Activated gamma-delta T cell (primary cell): ENCODE data around the gene TFB1M.
"Not testable (repeated sequence)": the region's sequence is repeated elsewhere in the genome, so short reads cannot be mapped to it uniquely, and the experiment has no call there.

ENCODE experiments used
- DNase-seq: peaks from one replicate; lab custom pipeline; 2025; lab: John Stamatoyannopoulos, UW

TFB1M gene

DNA sequence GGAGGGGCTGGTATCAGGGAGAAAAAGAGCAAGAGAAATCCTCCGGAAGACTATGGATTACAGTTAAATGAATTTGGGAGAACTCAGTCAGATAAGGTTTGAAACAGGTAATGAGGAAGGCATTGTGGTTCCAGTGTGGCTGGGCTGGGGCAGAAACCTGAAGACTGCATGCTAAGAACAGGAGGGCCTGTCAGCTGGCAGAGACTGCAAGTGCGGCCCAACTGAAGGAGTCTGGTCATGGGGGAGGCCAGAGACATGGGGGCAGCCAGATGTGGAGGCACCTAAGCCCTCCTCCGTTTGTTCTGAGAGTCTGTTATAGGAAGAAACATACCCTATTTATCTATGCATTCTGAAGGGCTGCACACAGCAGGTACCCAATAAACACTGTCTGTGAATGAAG lies 16.6 kb downstream of the TFB1M start:
- no peak for DNase-seq

DNA sequence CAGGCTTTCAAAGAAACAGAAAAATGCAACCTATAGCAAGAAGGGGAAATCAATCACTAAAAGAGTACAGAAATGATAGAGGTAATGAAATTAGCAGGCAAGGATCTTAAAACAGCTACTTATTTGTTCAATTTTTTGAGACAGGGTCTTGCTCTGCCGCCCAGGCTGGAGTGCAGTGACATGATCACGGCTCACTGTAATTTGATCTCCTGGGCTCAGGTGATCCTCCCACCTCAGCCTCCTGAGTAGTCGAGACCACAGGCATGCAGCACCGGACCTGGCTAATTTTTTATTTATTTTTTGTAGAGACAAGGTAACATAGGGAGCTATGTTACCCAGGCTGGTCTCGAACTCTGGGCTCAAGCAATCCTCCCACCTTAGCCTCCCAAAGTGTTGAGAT lies 21.6 kb downstream of the TFB1M start:
- no peak for DNase-seq

DNA sequence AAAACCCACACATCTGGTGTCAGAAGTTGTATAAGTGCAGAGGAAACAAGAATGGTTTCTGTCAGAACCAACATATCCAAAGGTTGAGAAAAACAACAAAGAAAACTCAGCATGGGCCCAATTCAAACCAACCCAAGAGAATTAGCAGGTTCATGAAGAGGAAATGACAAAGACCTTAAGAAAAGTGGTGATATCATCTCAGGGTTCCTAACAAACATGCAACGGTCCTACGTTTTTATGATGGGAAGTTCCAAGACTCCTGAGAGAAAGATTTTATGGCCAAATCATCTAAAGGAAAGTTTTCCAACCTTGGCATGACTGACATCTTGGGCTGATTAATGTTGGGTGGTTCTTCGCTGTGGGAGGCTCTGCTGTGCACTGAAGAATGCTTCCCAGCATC lies 23.0 kb downstream of the TFB1M start:
- DNase-seq = no peak

DNA sequence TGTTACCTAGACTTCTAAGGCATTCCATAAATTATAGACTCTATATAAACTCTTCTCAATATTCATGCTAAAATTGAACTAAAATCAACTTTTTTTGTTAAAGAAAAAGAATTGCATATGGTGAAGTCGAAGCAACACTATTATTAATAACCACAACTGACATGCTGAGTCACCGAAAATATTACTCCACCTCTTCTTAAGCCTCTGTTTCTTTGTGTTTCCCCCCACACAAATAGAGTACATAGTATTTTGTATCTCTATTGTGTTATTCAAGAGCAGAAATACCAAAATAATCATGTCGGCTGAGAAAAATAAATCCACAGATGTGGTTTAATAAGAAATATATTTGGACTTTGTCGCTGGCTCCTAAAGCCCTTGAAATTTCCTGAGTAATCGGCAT lies 23.8 kb downstream of the TFB1M start:
- no peak for DNase-seq

- DNase-seq = no peak
Observed at GRCh38 chr6:155287762-155288161, 26.5 kb downstream of the TFB1M start.

DNA sequence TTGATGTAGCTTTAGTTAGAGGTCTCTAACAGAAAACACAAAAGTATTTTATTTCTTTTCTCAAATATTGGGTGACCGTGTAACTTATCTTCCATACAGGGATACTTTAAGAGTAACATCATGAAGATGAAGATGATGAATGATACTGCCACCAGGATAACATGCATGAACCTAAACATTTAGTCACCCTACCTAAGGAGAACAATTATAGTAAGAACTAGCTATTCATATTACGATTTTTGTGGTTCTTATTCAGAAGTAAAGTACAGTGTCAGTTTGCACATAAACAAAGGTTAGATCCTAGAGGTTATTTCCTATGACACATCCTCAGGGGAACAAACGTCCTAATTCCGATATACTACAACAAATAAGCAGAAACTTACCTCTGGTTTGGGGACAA lies 29.5 kb downstream of the TFB1M start:
- no peak for DNase-seq

DNA sequence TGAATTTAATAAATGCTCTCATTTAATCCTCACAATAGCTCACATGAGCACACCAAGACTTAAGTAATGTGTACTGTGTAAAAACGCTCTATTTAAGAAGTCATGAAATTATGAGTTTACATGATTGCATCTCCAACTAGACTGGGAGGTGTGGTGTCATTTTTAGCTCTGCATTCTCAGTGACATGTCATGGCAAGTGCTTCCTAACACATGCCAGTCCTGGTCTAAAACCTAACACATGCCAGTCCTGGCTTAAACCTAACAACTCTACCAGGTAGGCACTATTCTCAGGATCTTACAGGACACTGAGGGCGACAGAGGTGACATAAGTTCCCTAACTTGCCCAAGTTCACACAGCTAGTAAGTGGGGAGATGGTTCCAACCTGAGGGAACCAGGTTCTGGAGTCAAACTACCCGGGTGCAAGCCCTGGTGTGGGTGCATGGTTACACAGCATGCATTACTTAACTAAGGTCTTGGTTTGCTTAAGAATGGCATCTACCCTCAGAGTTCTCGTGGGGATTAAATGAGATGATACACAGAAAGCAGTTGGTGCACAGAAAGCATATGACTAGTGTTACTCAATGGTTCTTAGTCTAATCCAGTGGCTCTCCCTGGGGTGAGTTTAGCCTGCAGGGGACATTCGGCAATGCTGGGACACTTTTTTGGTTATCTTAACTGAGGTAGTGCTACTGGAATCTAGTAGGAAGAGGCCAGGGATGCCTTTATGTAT lies 35.8 kb downstream of the TFB1M start:
- DNase-seq = no peak

GRCh38 chr6:155276638-155277037 lies 37.6 kb downstream of the TFB1M start:
- DNase-seq = no peak

DNA sequence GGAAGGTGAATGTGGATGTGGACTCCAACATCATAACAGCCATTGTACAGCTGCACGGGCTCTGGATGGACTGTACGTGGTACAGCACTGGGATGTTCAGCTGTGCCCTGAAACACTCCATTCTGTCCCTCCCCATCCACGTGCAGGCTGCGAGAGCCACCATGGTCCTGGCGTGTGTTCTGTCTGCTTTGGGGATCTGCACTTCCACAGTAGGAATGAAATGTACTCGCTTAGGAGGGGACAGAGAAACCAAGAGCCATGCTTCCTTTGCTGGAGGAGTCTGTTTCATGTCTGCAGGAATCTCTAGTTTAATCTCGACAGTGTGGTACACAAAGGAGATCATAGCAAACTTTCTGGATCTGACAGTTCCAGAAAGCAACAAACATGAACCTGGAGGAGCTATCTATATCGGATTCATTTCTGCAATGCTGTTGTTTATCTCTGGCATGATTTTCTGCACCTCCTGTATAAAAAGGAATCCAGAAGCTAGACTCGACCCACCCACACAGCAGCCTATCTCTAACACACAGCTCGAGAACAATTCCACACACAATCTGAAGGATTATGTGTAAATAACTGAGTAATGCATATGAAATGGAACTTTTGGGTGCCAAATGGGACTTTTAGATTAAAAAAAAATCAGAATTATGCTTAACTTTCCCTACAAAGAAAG lies 38.3 kb downstream of the TFB1M start:
- DNase-seq = no peak

GRCh38 chr6:155274533-155274932 lies 39.8 kb downstream of the TFB1M start:
- DNase-seq = no peak

GRCh38 chr6:155274106-155274505 lies 40.2 kb downstream of the TFB1M start:
- DNase-seq = no peak

- DNase-seq = no peak
Observed at GRCh38 chr6:155273431-155273830, 40.9 kb downstream of the TFB1M start.

GRCh38 chr6:155272353-155273232 lies 41.7 kb downstream of the TFB1M start:
- no peak for DNase-seq

GRCh38 chr6:155271145-155271544 lies 43.1 kb downstream of the TFB1M start:
- no peak for DNase-seq

DNA sequence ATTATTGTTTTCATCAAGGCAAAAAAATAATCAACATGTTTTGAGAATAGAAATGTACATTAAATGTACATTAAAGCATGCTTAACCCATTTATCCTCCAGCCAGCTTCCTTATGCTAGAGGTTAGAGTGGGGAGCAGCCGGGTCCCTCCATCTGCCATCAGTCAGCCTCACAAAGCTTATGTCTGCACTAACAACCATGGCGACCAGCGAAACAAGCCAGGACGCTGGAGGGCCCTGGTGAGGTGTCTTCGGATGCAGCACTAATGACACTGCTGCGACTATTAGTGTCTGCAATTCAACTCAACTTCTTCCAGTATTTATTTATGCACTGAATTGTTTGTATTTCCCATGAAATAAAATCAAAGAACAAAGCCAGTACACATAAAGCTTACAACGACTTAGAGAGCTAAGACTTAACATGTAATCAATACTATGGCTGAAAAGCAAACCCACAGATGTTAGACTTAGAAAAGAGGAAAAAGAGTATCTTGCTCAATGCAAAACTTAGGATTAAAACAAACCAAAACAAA lies 43.7 kb downstream of the TFB1M start:
- no peak for DNase-seq

- no peak for DNase-seq
Observed at GRCh38 chr6:155269765-155270164, 44.5 kb downstream of the TFB1M start.

- not testable (repeated sequence) for DNase-seq
Observed at GRCh38 chr6:155268088-155268867, 46.0 kb downstream of the TFB1M start.

- no peak for DNase-seq
Observed at GRCh38 chr6:155267411-155267810, 46.9 kb downstream of the TFB1M start.

- DNase-seq = no peak
Observed at GRCh38 chr6:155265843-155266535, 48.3 kb downstream of the TFB1M start.

DNA sequence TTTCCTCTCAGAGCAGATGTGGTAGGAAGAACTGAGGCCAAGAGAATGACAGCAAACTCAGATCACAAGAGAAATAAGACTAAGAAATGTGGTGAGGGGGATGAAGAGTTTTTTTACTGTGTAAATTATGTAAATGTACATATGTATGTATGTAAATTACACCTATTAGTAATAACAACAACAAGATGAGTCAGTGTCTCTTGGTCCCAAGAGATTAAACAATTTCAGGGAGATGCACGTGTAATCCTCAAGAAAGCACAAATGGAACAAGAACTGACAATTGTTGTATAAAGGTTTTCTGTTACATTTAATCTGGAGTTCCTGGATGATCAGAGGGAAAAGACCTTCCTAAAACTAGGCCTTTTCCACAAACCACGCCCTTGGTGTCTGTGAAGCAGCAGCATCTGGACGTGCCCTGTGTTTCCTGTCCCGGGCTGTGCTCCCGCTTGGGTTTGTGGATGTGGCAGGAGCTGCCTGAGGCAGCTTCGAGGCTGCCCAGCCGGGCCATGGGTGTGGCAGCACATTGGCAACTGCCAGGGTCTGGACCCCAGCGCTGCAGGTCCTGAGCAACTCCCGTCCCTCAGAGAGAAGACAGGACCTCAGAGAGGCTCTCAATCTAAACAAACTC lies 49.5 kb downstream of the TFB1M start:
- no peak for DNase-seq
